GM18498 (cell line): ENCODE results near the gene PRKACA.
A peak's percentile ranks its signal among the peaks of the same experiment; 100 is the strongest.

ENCODE experiments used
- ATAC-seq: cut with Tn5 transposase; IDR thresholded peaks from one replicate; pipeline ENCODE4 v1.9.1; 2021; ENCODE audit warnings: mild to moderate bottlenecking, moderate library complexity; ENCODE audit not compliant: unreplicated experiment

Gene PRKACA

GRCh38 chr19:14097532-14098151 is 19.9 kb downstream of the PRKACA start:
- ATAC-seq: no peak

- no peak for ATAC-seq
Measured at GRCh38 chr19:14096272-14096992, 21.1 kb downstream of the PRKACA start.

- no peak for ATAC-seq
Measured at GRCh38 chr19:14094854-14095253, 22.7 kb downstream of the PRKACA start.

- ATAC-seq: no peak
Measured at GRCh38 chr19:14093117-14093823, 24.3 kb downstream of the PRKACA start.

GRCh38 chr19:14091813-14092462 is 25.6 kb downstream of the PRKACA start:
- peak; percentile 9 for ATAC-seq

GRCh38 chr19:14091081-14091812 is 26.3 kb downstream of the PRKACA start:
- peak; percentile 63 for ATAC-seq

- ATAC-seq: peak; percentile 48
Measured at GRCh38 chr19:14090509-14091080, 27.0 kb downstream of the PRKACA start, which contains the start of gene SAMD1. Gene SAMD1 (minus strand): TSS chr19:14090751.

- ATAC-seq: peak; percentile 27
Measured at GRCh38 chr19:14089662-14090508, 27.7 kb downstream of the PRKACA start.

- no peak for ATAC-seq
Measured at GRCh38 chr19:14089412-14089661, 28.2 kb downstream of the PRKACA start.

GRCh38 chr19:14088634-14089411 is 28.7 kb downstream of the PRKACA start:
- no peak for ATAC-seq

GRCh38 chr19:14086098-14086497 is 31.5 kb downstream of the PRKACA start:
- no peak for ATAC-seq

GRCh38 chr19:14085309-14085995 is 32.1 kb downstream of the PRKACA start, which contains the start of gene C19orf67:
Gene C19orf67 (minus strand): TSS chr19:14085783. CDS start chr19:14085627, 156 bp downstream.
- no peak for ATAC-seq

- ATAC-seq: no peak
Measured at GRCh38 chr19:14082675-14082960, 34.9 kb downstream of the PRKACA start.

- no peak for ATAC-seq
Measured at GRCh38 chr19:14081797-14082674, 35.5 kb downstream of the PRKACA start.

GRCh38 chr19:14080887-14081796 is 36.4 kb downstream of the PRKACA start:
- peak; percentile 80 for ATAC-seq

- ATAC-seq: no peak
Measured at GRCh38 chr19:14078411-14078810, 39.2 kb downstream of the PRKACA start.
